GM13977 (cell line): ENCODE data around the gene MAPRE2.
A peak's percentile ranks its signal among the peaks of the same experiment; 100 is the strongest.

Experiments used
- DNase-seq: peaks from one replicate; pipeline ENCODE4 v3.0.0; 2012; ENCODE audit warnings: low spot score
- in situ Hi-C: fragments of 300-500 bp; cut with MboI; formaldehyde crosslinking; loops from one replicate; pipeline ENCODE4 v1.12.0; 2022; ENCODE audit warnings: low sequenced_read_pairs, low pct_unique_long_range_greater_than_20kb, mixed read lengths, inconsistent platforms; ENCODE audit not compliant: unreplicated experiment
- TF ChIP-seq, protein P1 (sequence below): IDR thresholded peaks from 2 replicates; pipeline ENCODE4 v1.5.1; 2012; ENCODE audit warnings: mild to moderate bottlenecking, control low read depth; ENCODE audit not compliant: insufficient read depth; ENCODE audit errors: extremely low read depth, missing control alignments

The MAPRE2 gene

DNA sequence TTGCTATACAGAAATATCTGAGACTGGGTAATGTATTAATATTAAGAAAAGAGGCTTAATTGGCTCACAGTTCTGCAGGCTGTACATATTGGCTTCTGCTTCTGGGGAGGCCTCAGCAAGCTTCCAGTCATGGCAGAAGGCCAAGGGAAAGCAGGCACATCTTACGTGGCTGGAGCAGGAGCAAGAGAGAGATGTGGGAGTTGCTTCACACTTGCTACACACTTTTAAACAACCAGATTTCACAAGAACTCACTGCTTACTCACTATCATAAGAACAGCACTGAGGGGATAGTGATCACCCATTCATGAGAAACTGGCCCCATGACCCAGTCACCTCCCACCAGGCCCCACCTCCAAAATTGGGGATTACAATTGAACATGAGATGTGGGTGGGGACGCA lies 50.6 kb downstream of the MAPRE2 start:
- no peak for DNase-seq
- TF ChIP-seq, protein P1, sequence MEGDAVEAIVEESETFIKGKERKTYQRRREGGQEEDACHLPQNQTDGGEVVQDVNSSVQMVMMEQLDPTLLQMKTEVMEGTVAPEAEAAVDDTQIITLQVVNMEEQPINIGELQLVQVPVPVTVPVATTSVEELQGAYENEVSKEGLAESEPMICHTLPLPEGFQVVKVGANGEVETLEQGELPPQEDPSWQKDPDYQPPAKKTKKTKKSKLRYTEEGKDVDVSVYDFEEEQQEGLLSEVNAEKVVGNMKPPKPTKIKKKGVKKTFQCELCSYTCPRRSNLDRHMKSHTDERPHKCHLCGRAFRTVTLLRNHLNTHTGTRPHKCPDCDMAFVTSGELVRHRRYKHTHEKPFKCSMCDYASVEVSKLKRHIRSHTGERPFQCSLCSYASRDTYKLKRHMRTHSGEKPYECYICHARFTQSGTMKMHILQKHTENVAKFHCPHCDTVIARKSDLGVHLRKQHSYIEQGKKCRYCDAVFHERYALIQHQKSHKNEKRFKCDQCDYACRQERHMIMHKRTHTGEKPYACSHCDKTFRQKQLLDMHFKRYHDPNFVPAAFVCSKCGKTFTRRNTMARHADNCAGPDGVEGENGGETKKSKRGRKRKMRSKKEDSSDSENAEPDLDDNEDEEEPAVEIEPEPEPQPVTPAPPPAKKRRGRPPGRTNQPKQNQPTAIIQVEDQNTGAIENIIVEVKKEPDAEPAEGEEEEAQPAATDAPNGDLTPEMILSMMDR = no peak
- in situ Hi-C loops = no loop called here

- in situ Hi-C loops = no loop called here
- TF ChIP-seq, protein P1 = no peak
- peak; percentile 20 for DNase-seq
Observed at GRCh38 chr18:35095983-35096676, 54.9 kb downstream of the MAPRE2 start.

DNA sequence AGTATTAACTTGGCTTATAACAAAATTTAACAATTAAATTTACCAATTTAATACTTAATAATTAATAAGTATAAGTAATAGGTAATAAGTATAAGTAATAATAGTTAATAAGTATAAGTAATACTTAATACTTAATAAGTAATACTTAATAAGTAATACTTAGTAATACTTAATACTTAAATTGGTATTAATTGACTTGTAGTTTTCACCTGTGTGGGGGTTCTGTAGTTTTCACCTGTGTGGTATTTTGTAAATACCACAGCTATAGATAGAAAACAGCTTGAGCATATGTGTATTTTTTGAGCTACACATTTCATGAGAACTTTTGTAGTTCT lies 55.4 kb downstream of the MAPRE2 start:
- TF ChIP-seq, protein P1 = no peak
- in situ Hi-C loops = no loop called here
- no peak for DNase-seq

GRCh38 chr18:35097195-35097594 lies 56.0 kb downstream of the MAPRE2 start:
- DNase-seq = no peak
- in situ Hi-C loops = no loop called here
- TF ChIP-seq, protein P1 = no peak

GRCh38 chr18:35097763-35098162 lies 56.5 kb downstream of the MAPRE2 start:
- in situ Hi-C loops = no loop called here
- DNase-seq = no peak
- TF ChIP-seq, protein P1 = no peak

DNA sequence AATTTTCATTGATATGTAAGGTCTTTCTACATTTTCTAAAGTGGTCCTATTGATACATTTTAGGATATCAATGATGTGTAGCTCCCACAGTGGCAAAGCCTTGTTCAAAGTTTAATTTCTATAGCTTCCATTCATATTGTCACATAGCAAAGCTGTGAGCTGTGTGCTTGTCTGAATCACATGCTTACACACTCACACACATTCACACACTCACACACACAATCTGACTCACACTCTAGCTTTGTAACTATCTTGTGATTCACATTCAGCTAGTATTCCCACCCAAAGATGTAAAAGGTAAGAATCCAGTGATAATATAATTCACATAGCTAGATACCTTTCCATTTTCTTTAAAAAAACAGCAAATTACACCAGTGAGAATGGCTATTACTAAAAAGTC lies 58.7 kb downstream of the MAPRE2 start:
- DNase-seq = no peak
- in situ Hi-C loops = no loop called here
- TF ChIP-seq, protein P1 = no peak

DNA sequence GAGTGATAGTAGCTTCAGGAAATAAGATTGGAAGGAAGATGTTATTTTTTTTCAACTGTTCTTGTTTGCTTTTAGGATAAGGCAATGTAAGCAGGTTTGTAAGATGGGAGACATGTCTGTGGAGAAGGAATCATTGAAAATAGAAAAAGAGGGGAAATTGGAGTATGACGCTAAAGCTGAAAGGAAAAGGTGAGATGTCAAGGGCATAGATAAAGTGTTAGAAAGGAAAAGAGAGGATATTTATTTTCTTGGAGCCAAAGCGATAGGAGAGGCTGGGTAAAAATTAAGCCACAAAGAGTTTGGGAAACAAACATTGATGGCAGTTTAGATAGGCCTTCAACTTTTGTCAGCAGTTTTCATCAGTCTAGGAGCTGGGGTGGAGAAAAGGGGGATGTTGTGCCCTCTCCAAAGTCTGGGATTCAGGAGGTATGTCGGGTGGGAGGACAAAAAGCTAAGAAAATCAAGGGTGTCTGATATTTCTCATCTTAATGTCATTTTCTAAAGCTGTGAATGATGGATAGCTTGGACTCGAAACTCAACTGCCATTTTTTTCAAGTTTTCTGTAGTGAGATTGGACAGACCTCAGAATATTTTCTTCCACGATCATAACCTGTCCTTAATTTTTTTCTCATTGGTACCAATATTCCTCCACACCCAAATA lies 63.3 kb downstream of the MAPRE2 start:
- in situ Hi-C loops = no loop called here
- TF ChIP-seq, protein P1 = no peak
- DNase-seq = no peak
